NB4 (cell line): ENCODE data around the gene CTIF.

Experiments used
- CTCF ChIP-seq: IDR thresholded peaks from one replicate; pipeline ENCODE4 v1.5.1; 2012; ENCODE audit warnings: low read depth, low read length
- MYC ChIP-seq: IDR thresholded peaks from 2 replicates; pipeline ENCODE4 v1.6.1; 2011; ENCODE audit warnings: low read depth, low read length
- POLR2A ChIP-seq: IDR thresholded peaks from 2 replicates; pipeline ENCODE4 v1.6.1; 2011; ENCODE audit warnings: mild to moderate bottlenecking; ENCODE audit not compliant: insufficient read length; ENCODE audit errors: extremely low read depth

GRCh38 chr18:48837676-48838075 is 298.8 kb downstream of the CTIF start:
- no peak for TF ChIP-seq CTCF
- TF ChIP-seq MYC: no peak
- TF ChIP-seq POLR2A: no peak
